Measurements from ENCODE around the gene TSHZ3.

The TSHZ3 gene

DNA sequence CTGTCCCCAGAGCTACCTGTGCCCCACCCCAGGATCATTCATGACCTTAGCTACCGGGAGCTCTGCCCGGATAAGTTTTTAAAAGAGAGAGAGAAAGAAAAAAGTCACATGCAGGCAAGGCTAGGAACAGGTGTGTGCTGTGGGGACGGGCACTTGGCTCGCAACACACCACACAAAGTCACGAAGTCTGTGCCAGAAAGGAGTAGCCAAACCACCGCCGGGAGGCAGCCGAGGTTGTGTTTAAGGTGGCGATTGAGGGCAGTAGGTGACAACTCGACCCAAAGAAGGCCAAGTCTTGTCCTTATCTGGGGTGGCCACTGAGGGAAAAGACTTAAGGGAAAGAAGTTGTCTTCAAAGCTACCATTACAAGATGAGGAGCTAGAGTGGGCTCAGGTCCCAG, 4.6 kb upstream of the TSHZ3 start:
- DNase-seq: peak; percentile 37

DNA sequence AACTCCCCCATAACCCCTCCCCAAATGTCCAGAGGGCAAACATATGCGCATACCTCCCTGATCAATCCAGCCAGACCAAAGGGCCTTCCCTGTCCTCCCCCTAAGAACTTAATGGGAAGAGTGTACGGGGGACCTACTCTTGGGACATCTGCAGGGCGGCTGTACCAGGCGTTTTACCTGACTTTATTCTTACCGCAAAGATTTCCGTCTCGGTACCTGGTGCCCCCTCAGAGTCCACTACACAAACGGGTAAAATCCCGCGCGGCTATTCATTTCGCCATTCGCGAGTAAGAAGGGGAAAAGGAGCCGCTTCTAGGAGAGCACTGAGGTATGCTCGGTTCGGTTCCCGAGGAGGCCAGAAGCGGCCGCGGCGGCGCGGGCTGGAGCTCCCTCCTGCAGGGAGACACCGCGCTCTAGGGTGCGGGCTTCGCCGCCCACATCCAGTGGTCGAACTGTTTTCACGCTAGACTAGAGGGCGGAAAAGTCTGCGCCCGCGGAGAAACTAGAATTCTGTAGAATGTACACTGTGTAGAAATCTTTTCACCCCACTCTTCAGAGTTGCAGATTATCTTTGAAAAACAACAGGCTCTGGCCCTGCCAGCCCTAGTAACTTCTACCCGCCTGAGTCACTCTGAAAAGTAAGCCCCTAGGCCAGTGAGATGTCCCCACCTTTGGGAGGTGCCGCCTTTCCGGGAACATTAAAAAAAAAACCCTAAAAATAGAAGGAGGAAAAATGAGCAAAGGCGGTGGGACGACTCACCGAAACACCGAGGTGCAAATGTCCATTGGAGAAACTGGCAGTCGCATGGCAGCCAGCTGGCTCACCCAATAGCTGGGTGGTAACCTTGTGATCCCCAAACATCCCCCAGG, 3.8 kb upstream of the TSHZ3 start:
- no peak for DNase-seq

- DNase-seq: no peak
Observed at GRCh38 chr19:31352296-31352781, 3.1 kb upstream of the TSHZ3 start.

GRCh38 chr19:31351855-31352195, 2.6 kb upstream of the TSHZ3 start:
- no peak for DNase-seq

GRCh38 chr19:31351056-31351854, 2.0 kb upstream of the TSHZ3 start:
- no peak for DNase-seq

- peak; percentile 38 for DNase-seq
Observed at GRCh38 chr19:31350693-31351055, 1.4 kb upstream of the TSHZ3 start.

GRCh38 chr19:31350033-31350692, 927 bp upstream of the TSHZ3 start:
- no peak for DNase-seq

DNA sequence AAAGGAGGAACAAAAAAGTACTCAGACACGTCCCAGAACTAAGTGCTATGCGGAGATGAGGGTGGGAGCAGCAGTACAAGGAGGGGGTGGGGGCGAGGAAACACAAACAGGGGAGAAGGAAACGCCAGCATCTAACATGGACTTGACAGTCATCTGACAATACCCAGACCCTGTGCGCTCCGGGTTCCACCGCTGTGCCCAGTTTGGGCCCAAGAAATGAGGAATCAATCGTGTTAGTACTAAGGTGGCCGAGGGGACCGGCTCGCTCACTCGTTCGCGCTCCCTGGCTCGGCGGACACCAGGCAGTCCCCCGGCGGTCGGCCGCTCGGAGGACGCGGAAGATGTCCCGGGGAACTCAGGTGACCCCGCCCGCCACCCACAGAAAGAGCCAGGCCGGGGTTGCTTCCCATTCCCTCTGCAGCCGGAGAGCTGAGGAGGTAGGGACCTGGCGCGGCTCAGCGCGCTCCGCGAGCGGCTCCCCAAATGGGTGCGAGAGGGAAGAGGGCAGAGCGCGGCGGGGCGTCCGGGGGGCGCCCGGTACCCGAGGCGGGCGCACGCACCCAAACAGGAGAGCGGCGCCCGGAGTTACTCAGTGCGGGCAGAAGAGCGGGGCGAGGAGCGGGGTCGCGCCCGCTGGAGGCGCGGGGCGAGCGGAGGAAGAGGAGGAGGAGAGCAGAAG, 616 bp downstream of the TSHZ3 start:
- no peak for DNase-seq

GRCh38 chr19:31347828-31348392, 1.3 kb downstream of the TSHZ3 start:
- no peak for DNase-seq

GRCh38 chr19:31347354-31347753, 1.9 kb downstream of the TSHZ3 start:
- no peak for DNase-seq

- DNase-seq: no peak
Observed at GRCh38 chr19:31346184-31347059, 2.8 kb downstream of the TSHZ3 start.

DNA sequence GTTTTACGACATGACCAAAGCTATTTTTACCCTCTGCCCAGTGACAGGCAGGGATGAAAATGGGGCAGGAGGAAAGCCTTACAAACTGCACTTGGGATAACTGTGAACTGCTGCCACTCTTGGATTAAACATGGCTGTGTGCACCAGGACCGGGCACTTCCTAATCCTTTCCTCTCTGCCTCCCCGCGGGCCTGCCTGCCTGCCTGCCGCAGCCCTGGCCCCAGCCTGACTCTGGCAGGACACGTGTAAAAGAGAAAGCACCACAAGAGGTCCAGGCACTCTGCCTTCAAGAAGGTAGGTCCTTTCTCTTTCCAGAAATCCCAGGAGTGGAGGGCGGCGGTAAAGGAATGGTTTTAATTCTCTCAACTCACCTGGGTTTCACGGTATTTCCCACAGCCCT, 4.8 kb downstream of the TSHZ3 start:
- no peak for DNase-seq

- DNase-seq: no peak
Observed at GRCh38 chr19:31342926-31343325, 6.3 kb downstream of the TSHZ3 start.

- no peak for DNase-seq
Observed at GRCh38 chr19:31340042-31341025, 8.9 kb downstream of the TSHZ3 start.

- no peak for DNase-seq
Observed at GRCh38 chr19:31339411-31339810, 9.8 kb downstream of the TSHZ3 start.

DNA sequence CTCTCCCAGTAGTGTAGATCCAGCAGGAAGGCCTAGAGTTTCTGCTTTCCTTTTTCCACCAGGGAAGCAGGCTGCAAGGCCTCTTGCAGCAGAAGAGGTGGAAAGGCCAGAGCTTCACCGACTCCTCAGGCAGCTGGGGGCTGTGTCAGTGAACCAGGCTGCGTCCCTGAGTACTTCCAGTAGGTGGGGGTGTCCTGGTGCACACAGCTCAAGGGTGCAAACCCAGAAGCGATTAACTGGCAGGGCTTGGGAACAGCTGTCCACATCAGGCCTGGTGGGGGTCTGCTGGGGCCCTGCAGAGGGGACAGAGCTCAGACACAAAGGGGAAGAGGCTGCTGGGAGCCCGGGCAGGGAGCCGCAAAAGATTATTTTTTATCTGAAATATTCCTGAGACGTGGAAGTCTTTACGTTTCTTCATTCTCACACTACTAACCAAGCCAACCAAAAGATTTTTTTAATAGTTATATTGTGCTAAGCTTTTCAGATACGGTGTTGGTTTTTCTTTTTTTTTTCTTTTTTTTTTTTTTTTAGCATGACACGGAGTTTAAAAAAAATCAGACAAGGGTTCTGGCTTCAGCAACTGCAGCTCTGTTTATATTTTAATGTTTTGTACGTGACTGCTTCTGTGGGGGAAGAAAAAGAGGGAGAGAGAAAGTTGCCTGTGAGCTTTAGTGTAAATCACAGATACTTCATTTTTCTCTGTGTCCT, 11.0 kb downstream of the TSHZ3 start:
- DNase-seq: peak; percentile 44

DNA sequence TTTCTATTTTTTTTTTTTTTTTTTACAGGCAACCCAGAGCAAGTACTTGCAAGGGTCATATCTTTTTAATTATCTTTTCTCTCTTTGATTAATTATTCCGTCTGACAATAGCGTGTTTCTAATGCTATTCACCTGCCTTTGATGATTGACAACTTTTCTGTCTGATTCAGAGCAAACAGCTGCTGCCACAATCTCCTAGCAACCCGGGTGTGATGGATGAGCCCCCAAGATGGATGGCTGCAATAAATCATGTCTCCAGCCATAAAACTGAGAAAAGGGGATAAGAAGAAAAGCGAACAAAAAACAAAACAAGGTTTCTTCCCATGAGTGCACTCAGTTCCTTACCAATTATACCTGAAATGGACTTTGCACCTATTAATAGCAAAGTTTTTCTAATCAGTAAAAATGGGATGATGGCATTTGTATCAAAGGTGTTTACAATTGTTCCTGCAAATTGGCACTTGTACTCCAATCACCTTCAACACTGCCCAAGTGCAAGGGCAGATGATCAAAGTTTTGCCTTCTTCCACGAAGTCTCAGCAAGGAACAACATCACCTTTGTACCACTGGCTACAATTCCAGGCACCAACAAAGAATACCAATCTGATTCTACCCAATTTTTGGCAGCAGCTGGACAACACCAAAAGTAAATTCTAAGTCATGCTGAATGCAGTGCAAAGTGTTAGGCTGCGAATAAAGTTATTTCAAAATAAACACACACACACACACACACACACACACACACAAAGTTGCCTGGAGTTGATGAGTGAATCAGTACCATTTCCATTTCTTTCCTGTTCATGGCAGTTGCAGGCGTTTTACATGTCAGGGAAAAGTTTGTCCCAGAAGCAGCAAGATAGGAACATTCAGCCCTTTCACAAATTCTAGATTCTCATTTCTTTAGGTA, 12.0 kb downstream of the TSHZ3 start:
- no peak for DNase-seq

DNA sequence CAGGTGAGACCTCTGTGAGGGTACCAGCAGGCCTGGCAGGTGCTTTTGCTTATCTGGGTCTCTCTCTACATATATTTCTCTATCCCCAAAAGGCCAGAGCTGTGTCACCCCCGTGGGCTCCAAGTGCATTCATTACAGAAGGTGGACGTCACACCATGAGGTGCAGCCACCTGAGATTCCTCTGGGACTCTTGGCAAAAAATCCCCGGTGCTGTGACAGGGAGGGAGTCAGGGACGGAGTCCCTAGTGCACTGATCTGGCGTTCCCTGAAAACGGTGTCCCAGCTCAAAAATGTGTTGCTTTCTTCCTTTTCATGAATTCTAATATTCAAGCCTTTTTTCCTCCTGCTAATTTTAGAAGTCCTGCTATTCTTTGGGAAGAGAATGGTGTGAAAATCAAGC, 13.5 kb downstream of the TSHZ3 start:
- DNase-seq: no peak

Data from activated CD4-positive, alpha-beta T cell treated with anti-CD3 and anti-CD28 coated beads for 48 hours (primary cell).